ENCODE results near the gene FTO.

Gene FTO

DNA sequence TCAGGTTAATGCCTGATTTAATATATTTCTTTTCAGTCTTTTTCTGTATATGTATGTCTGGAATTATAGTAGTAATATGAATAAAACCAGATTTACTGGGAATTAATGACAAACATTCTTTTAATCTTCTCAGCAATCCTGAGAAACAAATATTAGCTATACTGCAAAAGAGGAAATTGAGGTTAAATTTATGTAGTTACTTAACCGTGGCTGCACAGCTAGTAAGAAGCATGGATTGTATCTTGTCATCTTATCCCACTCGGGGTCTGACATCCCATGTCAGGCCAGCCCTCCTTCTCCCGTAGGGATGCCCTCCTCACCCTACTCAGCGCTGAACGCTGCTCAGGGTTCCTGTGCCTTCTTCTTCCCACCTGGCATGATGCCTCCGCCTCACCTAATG lies 143.0 kb downstream of the FTO start:
- H3K27ac ChIP-seq = no peak overlapping the region
- TF ChIP-seq, protein P1, sequence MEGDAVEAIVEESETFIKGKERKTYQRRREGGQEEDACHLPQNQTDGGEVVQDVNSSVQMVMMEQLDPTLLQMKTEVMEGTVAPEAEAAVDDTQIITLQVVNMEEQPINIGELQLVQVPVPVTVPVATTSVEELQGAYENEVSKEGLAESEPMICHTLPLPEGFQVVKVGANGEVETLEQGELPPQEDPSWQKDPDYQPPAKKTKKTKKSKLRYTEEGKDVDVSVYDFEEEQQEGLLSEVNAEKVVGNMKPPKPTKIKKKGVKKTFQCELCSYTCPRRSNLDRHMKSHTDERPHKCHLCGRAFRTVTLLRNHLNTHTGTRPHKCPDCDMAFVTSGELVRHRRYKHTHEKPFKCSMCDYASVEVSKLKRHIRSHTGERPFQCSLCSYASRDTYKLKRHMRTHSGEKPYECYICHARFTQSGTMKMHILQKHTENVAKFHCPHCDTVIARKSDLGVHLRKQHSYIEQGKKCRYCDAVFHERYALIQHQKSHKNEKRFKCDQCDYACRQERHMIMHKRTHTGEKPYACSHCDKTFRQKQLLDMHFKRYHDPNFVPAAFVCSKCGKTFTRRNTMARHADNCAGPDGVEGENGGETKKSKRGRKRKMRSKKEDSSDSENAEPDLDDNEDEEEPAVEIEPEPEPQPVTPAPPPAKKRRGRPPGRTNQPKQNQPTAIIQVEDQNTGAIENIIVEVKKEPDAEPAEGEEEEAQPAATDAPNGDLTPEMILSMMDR (conservative IDR thresholded peaks at IDR 0.05) = no peak
- no peak for TF ChIP-seq ZFX (IDR thresholded peaks at IDR 0.05)

GRCh38 chr16:53848277-53848942 lies 144.5 kb downstream of the FTO start:
- no peak for TF ChIP-seq ZFX (IDR thresholded peaks at IDR 0.05)
- TF ChIP-seq, protein P1 (conservative IDR thresholded peaks at IDR 0.05) = no peak
- H3K27ac ChIP-seq = no peak overlapping the region

DNA sequence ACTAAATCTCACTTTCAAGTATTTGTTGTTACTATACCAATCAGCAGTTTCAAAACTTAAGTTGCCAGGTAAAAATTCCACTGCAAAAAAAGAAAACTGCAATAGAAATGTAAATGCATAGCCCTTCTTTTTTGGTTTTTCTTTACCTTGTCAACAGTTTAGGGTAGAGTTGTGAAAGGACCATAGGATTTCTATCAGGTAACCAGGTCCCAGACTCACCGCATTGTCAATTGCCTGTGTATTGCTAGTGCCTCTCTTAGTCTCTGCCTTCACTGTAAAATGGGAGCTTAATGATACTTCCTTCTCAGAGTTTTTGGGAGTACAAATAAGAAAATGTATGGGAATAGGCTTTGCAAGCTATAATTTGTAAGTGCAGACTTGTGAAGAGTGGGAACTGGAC lies 145.0 kb downstream of the FTO start:
- TF ChIP-seq ZFX (IDR thresholded peaks at IDR 0.05) = no peak
- TF ChIP-seq, protein P1 (conservative IDR thresholded peaks at IDR 0.05) = no peak
- no peak overlapping the region for H3K27ac ChIP-seq

DNA sequence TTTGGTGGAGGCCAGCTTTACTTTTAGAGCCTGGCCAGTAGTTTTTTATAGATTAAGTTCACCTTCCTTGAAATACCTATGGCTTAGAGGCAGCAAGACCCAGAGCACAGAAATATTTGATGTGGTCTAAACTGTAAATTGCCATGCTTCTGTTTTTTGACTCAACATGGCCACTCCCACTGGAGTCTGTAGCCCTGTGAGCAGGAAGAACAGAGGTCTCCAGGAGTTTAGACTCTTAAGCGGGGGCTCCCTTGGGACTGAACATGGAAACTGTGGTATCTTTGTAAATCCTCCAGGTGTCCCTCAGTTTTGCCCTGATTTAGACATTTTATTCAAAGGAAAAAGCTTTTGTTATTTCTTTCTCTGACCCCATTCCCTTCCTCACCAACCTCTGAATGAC lies 145.6 kb downstream of the FTO start:
- no peak overlapping the region for H3K27ac ChIP-seq

GRCh38 chr16:53849994-53850393 lies 146.0 kb downstream of the FTO start:
- H3K27ac ChIP-seq = no peak overlapping the region
- no peak for TF ChIP-seq ZFX (IDR thresholded peaks at IDR 0.05)
- TF ChIP-seq, protein P1 (conservative IDR thresholded peaks at IDR 0.05) = no peak

More for the DNA sequence above, 145.6 kb downstream of the FTO start:
- no peak for TF ChIP-seq ZFX (IDR thresholded peaks at IDR 0.05)
- TF ChIP-seq, protein P1 (conservative IDR thresholded peaks at IDR 0.05) = no peak

GRCh38 chr16:53852678-53853077 lies 148.7 kb downstream of the FTO start:
- no peak overlapping the region for H3K27ac ChIP-seq
- TF ChIP-seq, protein P1 (conservative IDR thresholded peaks at IDR 0.05) = no peak
- TF ChIP-seq ZFX (IDR thresholded peaks at IDR 0.05) = no peak

DNA sequence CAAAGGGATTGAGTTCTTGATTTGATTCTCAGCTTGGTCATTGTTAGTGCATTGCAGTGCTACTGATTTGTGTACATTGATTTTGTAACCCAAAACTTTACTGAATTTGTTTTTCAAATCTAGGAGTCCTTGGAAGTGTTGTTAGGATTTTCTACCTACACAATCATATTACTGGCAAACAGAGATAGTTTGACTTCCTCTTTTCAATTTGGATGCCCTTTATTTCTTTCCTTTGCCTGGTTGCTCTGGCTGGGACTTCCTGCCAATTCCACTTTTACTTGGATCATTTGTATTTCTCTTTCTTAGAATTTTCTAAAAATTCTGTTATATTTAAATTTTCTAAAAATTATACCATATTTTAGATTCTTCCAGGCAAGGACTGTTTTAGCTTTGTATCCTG lies 151.1 kb downstream of the FTO start:
- TF ChIP-seq, protein P1 (conservative IDR thresholded peaks at IDR 0.05) = no peak
- no peak for TF ChIP-seq ZFX (IDR thresholded peaks at IDR 0.05)
- no peak overlapping the region for H3K27ac ChIP-seq
